HCT116 (cell line): ENCODE data around the gene GRIPAP1. TPM values are rescaled to one million over a fixed set of nuclear protein-coding genes. Genes with fewer than 3 reads are reported as not detected.

Source experiments
- ATAC-seq: fragments of 200-7000 bp; cut with Tn5 transposase; 2 replicates; pipeline ENCODE4 v1.9.1; 2020; ENCODE audit warnings: mild to moderate bottlenecking, moderate library complexity
- BruUV-seq: library from RNA; stranded (reverse); fragments of 400-500 nt; replicated peaks from 2 replicates; lab custom pipeline; 2021; lab: Mats Ljungman, UMichigan
- CTCF ChIA-PET: fragments of 300-600 bp; sonication (Branson Sonifier 250); formaldehyde crosslinking; loops from one replicate; lab custom pipeline; 2021; ENCODE audit warnings: antibody characterized with exemption; lab: Charles Lee
- POLR2A ChIA-PET: fragments of 300-600, 350-600 bp; sonication (Branson Sonifier 250); formaldehyde crosslinking; loops from one replicate; lab custom pipeline; 2021; ENCODE audit warnings: antibody characterized with exemption; lab: Charles Lee
- RAD21 ChIA-PET, 2 experiments: fragments of 300-600 bp; sonication (Branson Sonifier 250); formaldehyde crosslinking; loops; one replicate each; lab custom pipeline; 2023; ENCODE audit warnings: low total read pairs in 2 of 2; ENCODE audit not compliant: uncharacterized antibody in 2 of 2, unreplicated experiment in 2 of 2, low non-redundant PET in 1 of 2; lab: Charles Lee
- DNase-seq: peaks from one replicate; pipeline ENCODE4 v3.0.0-alpha.2; 2010; ENCODE audit warnings: low read depth, low spot score
- H2AFZ ChIP-seq: fragments of 200-600 bp; shearing (Covaris generic), sonication (generic); 2 replicates; pipeline ENCODE4 v1.6.1; 2017; ENCODE audit warnings: low read depth, mixed run types, mixed read lengths, antibody characterized with exemption, low read length; ENCODE audit not compliant: poor library complexity, severe bottlenecking
- H3K27ac ChIP-seq: 2 replicates; pipeline ENCODE4 v1.5.1; 2012; ENCODE audit warnings: low read depth, low read length
- H3K27me3 ChIP-seq: fragments of 200-600 bp; sonication (generic); 2 replicates; pipeline ENCODE4 v1.6.1; 2016; ENCODE audit warnings: mixed run types, low read length, mixed read lengths; ENCODE audit not compliant: insufficient read depth
- H3K36me3 ChIP-seq, 2 experiments: fragments of 200-500 bp in 1 of 2; fragments of 200-600 bp in 1 of 2; sonication (Bioruptor generic) in 1 of 2; sonication (generic) in 1 of 2; 2 replicates each; pipeline versions ENCODE4 v1.5.1 to v1.6.1; 2014 to 2016; ENCODE audit warnings: low read length in 2 of 2, inconsistent platforms in 1 of 2, mixed read lengths in 1 of 2, mixed run types in 1 of 2; ENCODE audit not compliant: insufficient read depth in 2 of 2, control insufficient read depth in 1 of 2
- H3K4me1 ChIP-seq, 2 experiments: fragments of 200-600 bp in 1 of 2; sonication (generic) in 1 of 2; 2 replicates each; pipeline versions ENCODE4 v1.5.1 to v1.6.1; 2012 to 2017; ENCODE audit warnings: low read length in 2 of 2, inconsistent platforms in 1 of 2, mild to moderate bottlenecking in 1 of 2, mixed read lengths in 1 of 2, mixed run types in 1 of 2, moderate library complexity in 1 of 2; ENCODE audit not compliant: insufficient read depth in 2 of 2, control insufficient read depth in 1 of 2
- H3K4me2 ChIP-seq: fragments of 200-600 bp; sonication (generic); 2 replicates; pipeline ENCODE4 v1.6.1; 2017; ENCODE audit warnings: mixed run types, low read length, mixed read lengths
- H3K4me3 ChIP-seq, 2 experiments: fragments of 200-600 bp in 1 of 2; sonication (generic) in 1 of 2; replicated peaks in 1 of 2; 2 replicates each; pipeline ENCODE4 v1.5.1; 2011 to 2016; ENCODE audit warnings: low read length in 2 of 2, control low read depth in 1 of 2, low read depth in 1 of 2, mild to moderate bottlenecking in 1 of 2, mixed read lengths in 1 of 2, mixed run types in 1 of 2
- H3K79me2 ChIP-seq: fragments of 200-600 bp; sonication (generic); 2 replicates; pipeline ENCODE4 v1.6.1; 2017; ENCODE audit warnings: mild to moderate bottlenecking, mixed run types, low read length, moderate library complexity, mixed read lengths; ENCODE audit not compliant: insufficient read depth
- H3K9ac ChIP-seq: fragments of 200-600 bp; sonication (generic); 2 replicates; pipeline ENCODE4 v1.6.1; 2016; ENCODE audit warnings: low read length, mixed read lengths
- H3K9me2 ChIP-seq: fragments of 200-600 bp; sonication (generic), shearing (Covaris generic); 2 replicates; pipeline ENCODE4 v1.6.1; 2017; ENCODE audit warnings: mixed run types, mild to moderate bottlenecking, moderate library complexity; ENCODE audit not compliant: insufficient read depth
- H3K9me3 ChIP-seq, 2 experiments: fragments of 200-500 bp in 1 of 2; fragments of 200-600 bp in 1 of 2; sonication (Bioruptor generic) in 1 of 2; sonication (generic) in 1 of 2; 2 replicates each; pipeline ENCODE4 v1.6.1; 2014 to 2017; ENCODE audit warnings: low read length in 2 of 2, mixed read lengths in 2 of 2, inconsistent platforms in 1 of 2, low read depth in 1 of 2, mild to moderate bottlenecking in 1 of 2, mixed run types in 1 of 2, moderate library complexity in 1 of 2; ENCODE audit not compliant: control insufficient read depth in 1 of 2, insufficient read depth in 1 of 2
- H4K20me1 ChIP-seq: fragments of 200-600 bp; sonication (generic), shearing (Covaris generic); 2 replicates; pipeline ENCODE4 v1.6.1; 2017; ENCODE audit warnings: mixed run types, mild to moderate bottlenecking, moderate library complexity; ENCODE audit not compliant: insufficient read depth
- CBX3 ChIP-seq: IDR thresholded peaks from 2 replicates; pipeline ENCODE4 v1.6.1; 2012; ENCODE audit warnings: low read depth
- CEBPB ChIP-seq: IDR thresholded peaks from 2 replicates; pipeline ENCODE4 v1.6.1; 2012; ENCODE audit warnings: low read depth
- ELF1 ChIP-seq: IDR thresholded peaks from 2 replicates; pipeline ENCODE4 v1.6.1; 2012; ENCODE audit warnings: low read depth, borderline replicate concordance
- EZH2 ChIP-seq: fragments of 200-600 bp; sonication (generic); IDR thresholded peaks from 2 replicates; pipeline ENCODE4 v1.6.1; 2017; ENCODE audit warnings: antibody characterized with exemption, mixed run types
- EZH2phosphoT487 ChIP-seq: fragments of 200-600 bp; IDR thresholded peaks from 2 replicates; pipeline ENCODE4 v1.6.1; 2018; ENCODE audit warnings: antibody characterized with exemption, borderline replicate concordance
- JUND ChIP-seq: IDR thresholded peaks from 2 replicates; pipeline ENCODE4 v1.6.1; 2012
- POLR2A ChIP-seq: IDR thresholded peaks from 2 replicates; pipeline ENCODE4 v1.7.0; 2011; ENCODE audit warnings: borderline replicate concordance; ENCODE audit not compliant: insufficient read depth, insufficient read length; ENCODE audit errors: extremely low read depth
- POLR2AphosphoS5 ChIP-seq: IDR thresholded peaks from 2 replicates; pipeline ENCODE4 v1.6.1; 2011; ENCODE audit warnings: mild to moderate bottlenecking, low read depth, low read length, moderate library complexity
- RAD21 ChIP-seq: IDR thresholded peaks from 2 replicates; pipeline ENCODE4 v1.6.1; 2012; ENCODE audit warnings: low read depth, mild to moderate bottlenecking
- SP1 ChIP-seq: IDR thresholded peaks from 2 replicates; pipeline ENCODE4 v1.6.1; 2012; ENCODE audit warnings: low read depth
- TCF7L2 ChIP-seq: IDR thresholded peaks from 2 replicates; pipeline ENCODE4 v1.7.0; 2011; ENCODE audit warnings: borderline replicate concordance, inconsistent platforms; ENCODE audit not compliant: insufficient read depth, insufficient read length; ENCODE audit errors: extremely low read depth
- YY1 ChIP-seq: IDR thresholded peaks from 2 replicates; pipeline ENCODE4 v1.6.1; 2011; ENCODE audit warnings: low read length, low read depth, moderate library complexity, mild to moderate bottlenecking; ENCODE audit not compliant: insufficient replicate concordance; ENCODE audit errors: extremely low read depth
- ZFX ChIP-seq: fragments of 450-650 bp; IDR thresholded peaks from 2 replicates; pipeline ENCODE4 v1.6.1; 2017
- intact Hi-C: fragments of 100-400 bp; cut with micrococcal nuclease; formaldehyde crosslinking; loops from 2 replicates; pipeline ENCODE4 v1.10.0; 2022
- total RNA-seq: library from RNA; stranded (reverse); gene quantifications from one replicate; pipeline ENCODE4 v1.2.1, GENCODE V29; 2021; ENCODE audit not compliant: unreplicated experiment
- TF ChIP-seq, protein P1 (sequence below): IDR thresholded peaks from 2 replicates; pipeline ENCODE4 v1.6.1; 2012
- TF ChIP-seq, protein P2 (sequence below): IDR thresholded peaks from 2 replicates; pipeline ENCODE4 v1.6.1; 2011; ENCODE audit warnings: mild to moderate bottlenecking, low read length, moderate library complexity; ENCODE audit not compliant: insufficient replicate concordance; ENCODE audit errors: extremely low read depth
- TF ChIP-seq, protein P3 (sequence below), 3 experiments: fragments of 200-600 bp in 1 of 3; sonication (generic) in 1 of 3; IDR thresholded peaks in 2 of 3; conservative IDR thresholded peaks in 1 of 3; 2 replicates each; pipeline ENCODE4 v1.5.1; 2012 to 2017; ENCODE audit warnings: low read depth in 2 of 3, low read length in 2 of 3, antibody characterized with exemption in 1 of 3, borderline replicate concordance in 1 of 3, control low read depth in 1 of 3, mild to moderate bottlenecking in 1 of 3, mixed read lengths in 1 of 3, mixed run types in 1 of 3, moderate library complexity in 1 of 3; ENCODE audit not compliant: insufficient read depth in 1 of 3

GRIPAP1 gene
- total RNA-seq, 1 experiment from 2014 or later = 39.4 TPM

DNA sequence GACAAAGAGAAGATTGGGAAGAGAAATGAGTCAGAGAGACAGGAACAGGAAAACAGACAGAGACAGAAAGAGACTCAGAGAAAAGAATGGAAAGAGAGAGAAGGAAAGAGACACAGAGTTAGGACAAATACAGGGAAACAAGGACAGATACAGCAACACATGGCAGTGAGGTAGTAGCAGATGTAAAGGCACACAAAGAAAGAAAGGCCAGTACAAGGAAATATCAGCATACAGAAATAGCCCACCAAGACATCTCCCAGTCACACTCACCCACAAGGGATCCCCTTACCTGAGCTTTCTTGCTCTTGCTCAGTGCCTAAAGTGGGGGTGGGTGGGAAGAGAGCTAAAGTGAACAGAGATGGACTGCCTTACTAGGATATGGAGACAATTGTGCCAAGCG is 4.2 kb downstream of the GRIPAP1 start:
- no peak for ATAC-seq
- DNase-seq = no peak
- H3K9ac ChIP-seq = no peak overlapping the region
- RAD21 ChIA-PET = no interaction called here
- H3K4me2 ChIP-seq = no peak overlapping the region
- H3K9me2 ChIP-seq = no peaks in the 10 kb centered on the region
- TF ChIP-seq TCF7L2 (no peak), SP1 (no peak), JUND (no peak), YY1 (no peak), ZFX (no peak)
- TF ChIP-seq, protein P1, sequence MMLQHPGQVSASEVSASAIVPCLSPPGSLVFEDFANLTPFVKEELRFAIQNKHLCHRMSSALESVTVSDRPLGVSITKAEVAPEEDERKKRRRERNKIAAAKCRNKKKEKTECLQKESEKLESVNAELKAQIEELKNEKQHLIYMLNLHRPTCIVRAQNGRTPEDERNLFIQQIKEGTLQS = no peak
- TF ChIP-seq, protein P2, sequence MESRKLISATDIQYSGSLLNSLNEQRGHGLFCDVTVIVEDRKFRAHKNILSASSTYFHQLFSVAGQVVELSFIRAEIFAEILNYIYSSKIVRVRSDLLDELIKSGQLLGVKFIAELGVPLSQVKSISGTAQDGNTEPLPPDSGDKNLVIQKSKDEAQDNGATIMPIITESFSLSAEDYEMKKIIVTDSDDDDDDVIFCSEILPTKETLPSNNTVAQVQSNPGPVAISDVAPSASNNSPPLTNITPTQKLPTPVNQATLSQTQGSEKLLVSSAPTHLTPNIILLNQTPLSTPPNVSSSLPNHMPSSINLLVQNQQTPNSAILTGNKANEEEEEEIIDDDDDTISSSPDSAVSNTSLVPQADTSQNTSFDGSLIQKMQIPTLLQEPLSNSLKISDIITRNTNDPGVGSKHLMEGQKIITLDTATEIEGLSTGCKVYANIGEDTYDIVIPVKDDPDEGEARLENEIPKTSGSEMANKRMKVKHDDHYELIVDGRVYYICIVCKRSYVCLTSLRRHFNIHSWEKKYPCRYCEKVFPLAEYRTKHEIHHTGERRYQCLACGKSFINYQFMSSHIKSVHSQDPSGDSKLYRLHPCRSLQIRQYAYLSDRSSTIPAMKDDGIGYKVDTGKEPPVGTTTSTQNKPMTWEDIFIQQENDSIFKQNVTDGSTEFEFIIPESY = no peak
- H3K4me1 ChIP-seq = peaks cover 0 to 7% of the 10 kb centered on the region in 2 experiments; a peak in 1 of 4 replicates
- POLR2A ChIA-PET = no interaction called here
- no TSS peak for BruUV-seq
- H2AFZ ChIP-seq = no peak overlapping the region
- H3K27ac ChIP-seq = no peak overlapping the region
- intact Hi-C loops = no loop called here
- H3K9me3 ChIP-seq = no peaks in the 10 kb centered on the region
- no peaks in the 10 kb centered on the region for H3K27me3 ChIP-seq
- no peaks in the 10 kb centered on the region; a peak in 1 of 4 replicates for H3K36me3 ChIP-seq
- CTCF ChIA-PET = no interaction called here
- H3K79me2 ChIP-seq = peaks cover 5% of the 10 kb centered on the region; the same call in 1 of the 2 replicates
- no peak overlapping the region for H3K4me3 ChIP-seq
- H4K20me1 ChIP-seq = no peaks in the 10 kb centered on the region

DNA sequence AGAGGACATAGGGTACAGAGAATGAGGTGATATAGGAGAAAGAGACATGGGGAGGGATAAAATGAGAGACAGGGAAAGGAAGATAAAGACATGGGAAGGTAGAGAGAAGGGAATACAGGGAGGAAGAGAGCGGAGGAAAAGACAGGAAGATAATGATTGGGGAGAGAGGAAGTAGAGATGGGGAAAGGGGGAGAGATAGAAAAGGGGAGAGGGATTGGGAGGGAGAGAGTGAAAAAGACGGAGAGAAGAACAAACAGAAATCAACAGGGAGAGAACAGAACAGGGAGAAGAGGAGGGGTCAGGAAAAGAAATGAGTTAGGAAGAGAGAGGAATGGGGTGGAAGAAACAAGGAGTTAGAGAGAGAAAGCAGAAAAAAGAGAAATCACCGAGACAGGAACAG is 4.6 kb downstream of the GRIPAP1 start:
- no peaks in the 10 kb centered on the region for H3K9me2 ChIP-seq
- no peaks in the 10 kb centered on the region for H3K27me3 ChIP-seq
- DNase-seq = no peak
- no peaks in the 10 kb centered on the region; a peak in 1 of 4 replicates for H3K36me3 ChIP-seq
- H2AFZ ChIP-seq = no peak overlapping the region
- ChIA-PET POLR2A (no interaction called here), RAD21 (no interaction called here), CTCF (no interaction called here)
- H3K4me1 ChIP-seq = peaks cover 0 to 7% of the 10 kb centered on the region in 2 experiments; a peak in 1 of 4 replicates
- intact Hi-C loops = no loop called here
- BruUV-seq = no TSS peak
- H4K20me1 ChIP-seq = no peaks in the 10 kb centered on the region
- H3K9me3 ChIP-seq = no peaks in the 10 kb centered on the region
- no peak overlapping the region for H3K27ac ChIP-seq
- H3K4me3 ChIP-seq = no peak overlapping the region
- H3K79me2 ChIP-seq = peaks cover 5% of the 10 kb centered on the region; the same call in 1 of the 2 replicates
- ATAC-seq = no peak
- H3K9ac ChIP-seq = no peak overlapping the region
- no peak overlapping the region for H3K4me2 ChIP-seq
- no peak for TF ChIP-seq ZFX
- TF ChIP-seq, protein P3, sequence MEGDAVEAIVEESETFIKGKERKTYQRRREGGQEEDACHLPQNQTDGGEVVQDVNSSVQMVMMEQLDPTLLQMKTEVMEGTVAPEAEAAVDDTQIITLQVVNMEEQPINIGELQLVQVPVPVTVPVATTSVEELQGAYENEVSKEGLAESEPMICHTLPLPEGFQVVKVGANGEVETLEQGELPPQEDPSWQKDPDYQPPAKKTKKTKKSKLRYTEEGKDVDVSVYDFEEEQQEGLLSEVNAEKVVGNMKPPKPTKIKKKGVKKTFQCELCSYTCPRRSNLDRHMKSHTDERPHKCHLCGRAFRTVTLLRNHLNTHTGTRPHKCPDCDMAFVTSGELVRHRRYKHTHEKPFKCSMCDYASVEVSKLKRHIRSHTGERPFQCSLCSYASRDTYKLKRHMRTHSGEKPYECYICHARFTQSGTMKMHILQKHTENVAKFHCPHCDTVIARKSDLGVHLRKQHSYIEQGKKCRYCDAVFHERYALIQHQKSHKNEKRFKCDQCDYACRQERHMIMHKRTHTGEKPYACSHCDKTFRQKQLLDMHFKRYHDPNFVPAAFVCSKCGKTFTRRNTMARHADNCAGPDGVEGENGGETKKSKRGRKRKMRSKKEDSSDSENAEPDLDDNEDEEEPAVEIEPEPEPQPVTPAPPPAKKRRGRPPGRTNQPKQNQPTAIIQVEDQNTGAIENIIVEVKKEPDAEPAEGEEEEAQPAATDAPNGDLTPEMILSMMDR (IDR thresholded peaks at IDR 0.05 in 2 of 3, conservative IDR thresholded peaks at IDR 0.05 in 1 of 3; ENCODE audit: borderline replicate concordance in 1 of 3, insufficient read depth in 1 of 3, low read depth in 2 of 3, low read length in 2 of 3) = no peak
- no peak for TF ChIP-seq YY1
- no peak for TF ChIP-seq CEBPB
- TF ChIP-seq POLR2A = no peak
- TF ChIP-seq EZH2phosphoT487 = no peak
- TF ChIP-seq EZH2 = no peak
- no peak for TF ChIP-seq RAD21
- TF ChIP-seq, protein P1 = no peak
- TF ChIP-seq TCF7L2 = no peak
- no peak for TF ChIP-seq ELF1
- TF ChIP-seq POLR2AphosphoS5 = no peak
- TF ChIP-seq CBX3 = no peak
- no peak for TF ChIP-seq JUND
- no peak for TF ChIP-seq SP1
